ENCODE data around the gene STAT3. TPM values are rescaled to one million over a fixed set of nuclear protein-coding genes. Genes with fewer than 3 reads are reported as not detected.
A peak's percentile ranks its signal among the peaks of the same experiment; 100 is the strongest.
"Not testable (repeated sequence)": the region's sequence is repeated elsewhere in the genome, so short reads cannot be mapped to it uniquely, and the experiment has no call there.

The STAT3 gene
- polyA plus RNA-seq, 2 of the 4 experiments (the other 2 are of a cell fraction) = 72.8 to 97.8 TPM

- no peak overlapping the region for H3K4me3 ChIP-seq
- DNase-seq (ENCODE audit: low read depth in 1 of 2, low spot score in 1 of 2) (no peak), ATAC-seq (no peak), FAIRE-seq (no peak)
- peaks cover 10% of the 10 kb centered on the region for H3K4me1 ChIP-seq
- ChIA-PET CTCF (interaction anchor here (0.8 to 1.7 kb wide), 8 partner anchors 10 to 156 kb away, joined by 3 to 8 read pairs (median 4); no protein-coding TSS in a partner anchor), POLR2A (no interaction called here)
- no peak overlapping the region for H3K4me2 ChIP-seq
- TF ChIP-seq MAZ (IDR thresholded peaks at IDR 0.05; ENCODE audit: borderline replicate concordance, low read depth, low read length) (no peak), RARB (CRISPR knock-in tag; IDR thresholded peaks at IDR 0.05) (no peak), CHD4 (IDR thresholded peaks at IDR 0.05; ENCODE audit: borderline replicate concordance) (no peak), BCL3 (IDR thresholded peaks at IDR 0.05) (no peak)
- H3K27ac ChIP-seq = no peak overlapping the region
- peaks cover 9% of the 10 kb centered on the region; the same call in 1 of the 3 replicates for H3K9me3 ChIP-seq
- 96% methylated on average over 1 of the region's 1 CpG for WGBS (ENCODE audit: missing lambda C conversion rate)
These were observed 14.3 kb downstream of the STAT3 start for GRCh38 chr17:42373896-42374295.

GRCh38 chr17:42372142-42372541, 16.1 kb downstream of the STAT3 start:
- no peak for DNase-seq (ENCODE audit: low read depth in 1 of 2, low spot score in 1 of 2)
- ChIA-PET CTCF (interaction anchor here (0.6 to 3.0 kb wide), 5 partner anchors 32 to 348 kb away, joined by 3 to 8 read pairs (median 3); no protein-coding TSS in a partner anchor), POLR2A (no interaction called here)
- no peak for FAIRE-seq
- Histone ChIP-seq H3K4me1 (peaks cover 18% of the 10 kb centered on the region), H3K4me2 (no peak overlapping the region), H3K27ac (no peak overlapping the region), H3K4me3 (no peak overlapping the region), H3K9me3 (peaks cover 9% of the 10 kb centered on the region; the same call in 1 of the 3 replicates)
- ATAC-seq = no peak
- no peak for TF ChIP-seq USF2 (IDR thresholded peaks at IDR 0.05)
- peak; percentile 78; the same call in 1 of the 2 replicates for TF ChIP-seq KDM1A (IDR thresholded peaks at IDR 0.05; ENCODE audit: low read depth)

- FAIRE-seq; H3K9me3 ChIP-seq; H3K4me3 ChIP-seq; POLR2A ChIA-PET; H3K27ac ChIP-seq; DNase-seq (ENCODE audit: low read depth in 1 of 2, low spot score in 1 of 2); ATAC-seq: not testable (repeated sequence)
- H3K4me1 ChIP-seq = peaks cover 41% of the 10 kb centered on the region
- TF ChIP-seq KDM1A (IDR thresholded peaks at IDR 0.05; ENCODE audit: low read depth) = peak; percentile 79; the same call in 1 of the 2 replicates
- 80% methylated on average over 12 of the region's 12 CpGs for WGBS (ENCODE audit: missing lambda C conversion rate)
- CTCF ChIA-PET = interaction anchor here (0.6 to 3.0 kb wide), 6 partner anchors 9 to 67 kb away, joined by 3 to 11 read pairs (median 4); no protein-coding TSS in a partner anchor
- H3K4me2 ChIP-seq = peak overlapping the region; percentile 58; the same call in 2 of the 3 replicates
These were observed 19.3 kb downstream of the STAT3 start for GRCh38 chr17:42368797-42369561.

- H3K4me1 ChIP-seq = peaks cover 42% of the 10 kb centered on the region
- H3K9me3 ChIP-seq; POLR2A ChIA-PET; H3K4me3 ChIP-seq; FAIRE-seq; ATAC-seq; DNase-seq (ENCODE audit: low read depth in 1 of 2, low spot score in 1 of 2): not testable (repeated sequence)
- WGBS (ENCODE audit: missing lambda C conversion rate) = 64% methylated on average over 5 of the region's 5 CpGs
- peak in 1 of 2 experiments; percentile 36; a peak in 1 of 4 replicates for TF ChIP-seq CEBPB (IDR thresholded peaks at IDR 0.05)
- H3K27ac ChIP-seq = 0 out of 6 replicates have a peak overlapping the region, but pooled peaks of 1 of the 2 experiments have one; percentile 5
- CTCF ChIA-PET = interaction anchor here (1.0 to 1.7 kb wide), 3 partner anchors 10 to 38 kb away, joined by 3 to 5 read pairs (median 4); no protein-coding TSS in a partner anchor
- peak overlapping the region; percentile 58 for H3K4me2 ChIP-seq
These were observed 19.9 kb downstream of the STAT3 start for GRCh38 chr17:42368310-42368709.

- peak in 1 of 2 experiments; percentile 36 for DNase-seq (ENCODE audit: low read depth in 1 of 2, low spot score in 1 of 2)
- 79% methylated on average over 13 of the region's 13 CpGs for WGBS (ENCODE audit: missing lambda C conversion rate)
- Histone ChIP-seq H3K4me1 (peaks cover 61% of the 10 kb centered on the region), H3K4me2 (peak overlapping the region; percentile 58), H3K27ac (peak overlapping the region in 1 of 2 experiments; percentile 58; a peak in 3 of 6 replicates)
- peak in 1 of 2 experiments; percentile 40; a peak in 3 of 6 replicates for ATAC-seq
- CTCF ChIA-PET = interaction anchor here (0.6 to 1.6 kb wide), 12 partner anchors 8 to 146 kb away, joined by 3 to 8 read pairs (median 3); no protein-coding TSS in a partner anchor
- FAIRE-seq, H3K9me3 ChIP-seq, H3K4me3 ChIP-seq, POLR2A ChIA-PET: not testable (repeated sequence)
These were observed 21.8 kb downstream of the STAT3 start for GRCh38 chr17:42366176-42367023.
